HPDE6-E6E7 (cell line): Measurements from ENCODE around the gene REM2.
A peak's percentile ranks its signal among the peaks of the same experiment; 100 is the strongest.

Source experiments
- DNase-seq: peaks from one replicate; pipeline ENCODE4 v3.0.0; 2011; ENCODE audit warnings: missing footprints; ENCODE audit errors: extremely low spot score

REM2 gene

DNA sequence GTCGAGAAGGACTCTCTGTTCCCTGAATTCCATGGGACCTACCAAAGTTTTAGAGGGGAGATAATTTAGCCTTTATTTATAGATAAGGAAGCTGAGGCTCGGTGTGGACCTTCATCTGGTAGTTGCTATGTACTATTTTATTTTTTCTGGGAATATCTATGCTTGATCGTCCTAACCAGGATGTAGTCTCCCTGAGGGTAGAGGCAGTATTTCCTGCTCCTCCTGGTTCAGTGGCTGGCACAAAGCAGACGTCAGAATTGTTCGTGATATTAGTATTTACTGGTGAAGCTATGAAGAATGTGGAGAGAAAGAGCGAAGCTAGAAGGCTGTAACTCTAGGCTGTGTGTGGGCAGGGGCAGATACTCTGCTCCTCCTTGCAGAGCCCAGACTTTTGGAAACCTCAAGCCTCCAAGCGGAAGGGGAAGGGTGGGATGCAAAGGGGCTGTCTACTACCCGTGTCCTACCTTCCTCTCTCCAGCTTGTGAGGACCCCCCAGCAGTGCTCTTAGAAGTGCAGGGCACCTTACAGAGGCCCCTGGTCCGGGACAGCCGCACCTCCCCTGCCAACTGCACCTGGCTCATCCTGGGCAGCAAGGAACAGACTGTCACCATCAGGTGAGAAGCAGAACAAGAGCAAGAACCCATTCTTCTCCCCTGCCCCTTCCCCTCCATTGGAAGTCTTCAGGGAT, 10.0 kb upstream of the REM2 start:
- DNase-seq: no peak

DNA sequence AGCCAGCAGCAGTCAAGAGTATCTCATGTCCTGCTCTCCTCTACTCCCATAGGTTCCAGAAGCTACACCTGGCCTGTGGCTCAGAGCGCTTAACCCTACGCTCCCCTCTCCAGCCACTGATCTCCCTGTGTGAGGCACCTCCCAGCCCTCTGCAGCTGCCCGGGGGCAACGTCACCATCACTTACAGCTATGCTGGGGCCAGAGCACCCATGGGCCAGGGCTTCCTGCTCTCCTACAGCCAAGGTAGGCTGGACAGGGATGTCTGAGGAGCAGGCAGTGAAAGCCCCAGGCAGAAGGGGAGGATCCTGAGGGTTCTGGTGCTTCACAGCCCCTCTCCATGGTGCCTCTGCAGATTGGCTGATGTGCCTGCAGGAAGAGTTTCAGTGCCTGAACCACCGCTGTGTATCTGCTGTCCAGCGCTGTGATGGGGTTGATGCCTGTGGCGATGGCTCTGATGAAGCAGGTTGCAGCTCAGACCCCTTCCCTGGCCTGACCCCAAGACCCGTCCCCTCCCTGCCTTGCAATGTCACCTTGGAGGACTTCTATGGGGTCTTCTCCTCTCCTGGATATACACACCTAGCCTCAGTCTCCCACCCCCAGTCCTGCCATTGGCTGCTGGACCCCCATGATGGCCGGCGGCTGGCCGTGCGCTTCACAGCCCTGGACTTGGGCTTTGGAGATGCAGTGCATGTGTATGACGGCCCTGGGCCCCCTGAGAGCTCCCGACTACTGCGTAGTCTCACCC, 7.8 kb upstream of the REM2 start:
- DNase-seq: no peak

DNA sequence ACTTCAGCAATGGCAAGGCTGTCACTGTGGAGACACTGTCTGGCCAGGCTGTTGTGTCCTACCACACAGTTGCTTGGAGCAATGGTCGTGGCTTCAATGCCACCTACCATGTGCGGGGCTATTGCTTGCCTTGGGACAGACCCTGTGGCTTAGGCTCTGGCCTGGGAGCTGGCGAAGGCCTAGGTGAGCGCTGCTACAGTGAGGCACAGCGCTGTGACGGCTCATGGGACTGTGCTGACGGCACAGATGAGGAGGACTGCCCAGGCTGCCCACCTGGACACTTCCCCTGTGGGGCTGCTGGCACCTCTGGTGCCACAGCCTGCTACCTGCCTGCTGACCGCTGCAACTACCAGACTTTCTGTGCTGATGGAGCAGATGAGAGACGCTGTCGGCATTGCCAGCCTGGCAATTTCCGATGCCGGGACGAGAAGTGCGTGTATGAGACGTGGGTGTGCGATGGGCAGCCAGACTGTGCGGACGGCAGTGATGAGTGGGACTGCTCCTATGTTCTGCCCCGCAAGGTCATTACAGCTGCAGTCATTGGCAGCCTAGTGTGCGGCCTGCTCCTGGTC, 7.2 kb upstream of the REM2 start:
- DNase-seq: no peak

DNA sequence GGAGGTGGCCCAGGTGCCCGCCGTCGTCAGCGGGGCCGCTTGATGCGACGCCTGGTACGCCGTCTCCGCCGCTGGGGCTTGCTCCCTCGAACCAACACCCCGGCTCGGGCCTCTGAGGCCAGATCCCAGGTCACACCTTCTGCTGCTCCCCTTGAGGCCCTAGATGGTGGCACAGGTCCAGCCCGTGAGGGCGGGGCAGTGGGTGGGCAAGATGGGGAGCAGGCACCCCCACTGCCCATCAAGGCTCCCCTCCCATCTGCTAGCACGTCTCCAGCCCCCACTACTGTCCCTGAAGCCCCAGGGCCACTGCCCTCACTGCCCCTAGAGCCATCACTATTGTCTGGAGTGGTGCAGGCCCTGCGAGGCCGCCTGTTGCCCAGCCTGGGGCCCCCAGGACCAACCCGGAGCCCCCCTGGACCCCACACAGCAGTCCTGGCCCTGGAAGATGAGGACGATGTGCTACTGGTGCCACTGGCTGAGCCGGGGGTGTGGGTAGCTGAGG, 6.0 kb upstream of the REM2 start:
- no peak for DNase-seq

DNA sequence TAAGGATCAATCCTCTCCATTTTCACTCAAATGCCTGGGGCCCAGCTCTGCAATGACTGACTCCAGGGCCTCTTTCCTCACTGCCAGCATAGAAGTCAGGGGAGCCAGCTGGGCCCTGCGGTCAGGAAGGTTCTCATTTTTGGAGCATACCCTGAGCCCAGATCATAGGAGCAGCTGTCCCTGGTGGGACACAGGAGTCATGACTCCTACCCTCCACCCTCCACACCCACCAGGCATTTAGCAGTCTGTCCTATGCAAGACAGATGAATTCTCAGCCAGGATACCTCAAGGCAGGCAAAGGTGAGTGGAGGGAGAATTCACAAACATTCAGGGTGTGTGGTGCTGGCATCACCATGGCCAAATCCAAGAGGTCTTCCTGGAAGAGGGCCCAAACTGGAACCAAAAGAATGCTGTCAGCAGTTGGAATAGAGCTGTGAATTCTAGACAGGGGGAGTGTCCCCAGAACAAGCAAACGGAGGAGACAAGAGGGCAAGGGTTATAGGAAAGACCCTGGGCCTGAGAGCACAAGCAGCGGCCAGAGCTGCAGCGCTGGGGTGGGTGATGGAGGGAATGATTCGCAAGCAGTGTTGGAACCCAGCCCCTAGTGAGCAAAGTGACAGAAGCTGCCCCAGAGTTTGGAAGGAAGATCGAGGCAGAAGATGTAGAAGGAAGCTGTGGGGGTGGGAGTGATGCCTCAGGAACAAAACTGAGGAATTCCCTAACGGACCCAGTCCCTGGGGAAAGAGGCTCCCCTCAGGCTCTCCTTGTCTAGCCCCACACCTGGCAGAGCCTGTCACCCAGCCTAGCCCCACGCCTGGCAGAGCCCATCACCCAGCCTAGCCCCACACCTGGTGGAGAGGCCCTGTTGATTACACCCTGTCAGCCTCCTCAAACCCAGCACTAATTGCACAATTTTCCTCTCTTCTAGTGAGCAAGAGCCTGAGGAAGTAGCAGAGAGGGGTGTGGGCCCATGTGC, 4.5 kb upstream of the REM2 start:
- no peak for DNase-seq

DNA sequence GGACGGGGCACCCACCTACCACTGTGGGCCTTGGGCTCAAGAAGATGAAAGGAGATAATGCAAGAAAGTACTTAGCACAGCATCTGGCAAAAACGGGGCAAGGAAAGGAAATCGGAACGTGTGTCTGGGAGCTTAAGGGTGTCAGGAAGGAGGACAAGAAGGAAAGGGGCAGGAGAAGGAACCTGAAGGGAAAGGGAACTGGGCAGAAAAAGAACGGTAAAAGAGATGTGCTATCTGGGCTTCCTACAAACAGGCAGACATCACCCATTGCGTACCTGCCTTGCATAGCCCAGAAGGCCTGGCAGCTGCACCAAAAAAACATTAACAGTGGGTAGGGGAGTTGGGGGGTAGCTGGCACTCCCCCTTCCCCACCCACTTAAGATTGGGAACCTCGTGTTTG, 958 bp upstream of the REM2 start:
- DNase-seq: no peak

DNA sequence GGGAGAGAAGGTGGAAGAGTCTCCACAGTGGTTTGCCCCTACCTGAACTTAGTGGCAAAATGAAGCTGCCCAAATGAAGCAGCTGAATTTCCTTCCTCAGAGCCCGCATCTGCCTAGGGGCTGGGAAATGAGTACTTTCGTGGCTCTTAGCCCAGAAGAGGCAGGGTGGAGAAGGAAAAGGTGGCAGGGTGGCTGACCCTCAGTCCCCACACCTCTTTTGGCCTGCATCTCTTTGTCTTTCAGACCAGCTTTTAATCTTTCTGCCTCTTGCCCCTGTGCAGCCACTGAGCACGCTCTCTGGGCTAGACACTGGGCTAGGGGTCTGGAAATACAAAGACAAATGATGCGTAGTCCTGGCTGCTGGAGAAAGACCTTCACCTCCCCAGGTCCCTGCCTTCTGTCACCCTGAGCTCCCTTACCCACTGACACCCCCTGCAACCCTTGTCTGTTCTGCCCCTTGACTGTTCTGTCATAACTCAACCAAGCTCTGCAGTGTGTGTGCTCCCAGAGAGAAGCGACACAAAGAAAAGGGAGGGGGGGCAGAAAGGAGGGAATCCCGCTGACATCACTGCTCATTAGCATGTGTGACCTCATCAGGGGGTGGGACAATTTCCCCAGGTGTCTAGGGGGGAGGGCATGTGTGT, 371 bp upstream of the REM2 start:
- peak; percentile 53 for DNase-seq

DNA sequence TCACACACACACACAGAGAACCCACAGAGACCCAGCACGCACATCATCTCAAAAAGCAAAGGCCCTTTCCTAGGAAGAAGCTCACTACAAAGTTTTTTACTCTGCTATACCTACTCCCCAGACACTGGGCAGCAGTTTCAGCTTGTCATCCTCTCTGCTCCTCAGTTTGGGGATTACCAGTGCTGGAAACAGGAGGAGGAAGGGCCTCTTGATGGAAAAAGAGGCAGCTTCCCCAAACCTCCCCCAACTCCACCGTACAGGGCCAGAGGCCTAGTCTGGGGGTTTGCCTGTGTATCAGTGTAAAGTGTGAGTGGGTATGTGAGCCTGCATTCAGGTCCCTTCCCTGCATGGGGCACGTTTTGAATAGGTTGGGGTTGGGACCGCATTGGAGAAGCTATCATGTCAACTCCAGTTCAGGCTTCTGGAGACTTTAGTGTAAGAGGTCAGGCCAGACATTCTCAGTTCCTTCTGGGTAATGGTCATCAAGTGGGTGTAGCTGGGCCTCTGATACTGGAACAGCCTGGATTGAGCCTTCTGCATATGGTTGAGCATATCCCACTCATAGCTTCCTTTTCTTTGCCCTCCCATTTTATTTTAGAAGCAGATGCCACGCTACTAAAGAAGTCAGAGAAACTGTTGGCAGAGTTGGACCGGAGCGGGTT, 1.2 kb downstream of the REM2 start:
- DNase-seq: no peak

DNA sequence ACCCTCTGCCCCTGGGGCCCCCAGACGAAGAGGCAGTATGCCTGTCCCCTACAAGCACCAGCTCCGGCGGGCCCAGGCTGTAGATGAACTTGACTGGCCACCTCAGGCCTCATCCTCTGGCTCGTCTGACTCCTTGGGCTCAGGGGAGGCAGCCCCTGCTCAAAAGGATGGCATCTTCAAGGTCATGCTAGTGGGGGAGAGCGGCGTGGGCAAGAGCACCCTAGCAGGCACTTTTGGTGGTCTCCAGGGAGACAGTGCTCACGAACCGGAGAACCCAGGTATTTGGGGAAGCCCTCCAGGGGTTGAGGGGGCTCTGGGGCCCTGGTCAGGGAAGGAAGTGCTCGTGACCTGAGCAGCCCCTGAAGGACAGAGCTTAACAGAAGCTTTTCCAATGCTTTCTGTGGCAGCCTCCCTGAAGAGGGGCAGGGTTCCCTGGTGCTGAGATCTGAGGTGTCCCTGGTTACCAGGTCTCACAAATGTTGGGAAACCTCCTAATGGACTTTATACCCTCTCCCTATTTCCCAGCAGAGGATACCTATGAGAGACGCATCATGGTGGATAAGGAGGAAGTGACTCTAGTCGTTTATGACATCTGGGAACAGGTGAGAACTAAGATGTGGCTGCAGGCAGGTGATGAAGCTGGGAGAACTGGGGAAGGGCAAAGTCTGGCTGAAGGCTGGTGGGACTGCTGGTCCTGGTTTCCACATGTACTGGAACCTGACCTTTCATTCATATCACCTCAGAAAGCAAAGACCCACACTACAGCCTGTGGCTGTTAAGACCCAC, 1.9 kb downstream of the REM2 start:
- DNase-seq: no peak

DNA sequence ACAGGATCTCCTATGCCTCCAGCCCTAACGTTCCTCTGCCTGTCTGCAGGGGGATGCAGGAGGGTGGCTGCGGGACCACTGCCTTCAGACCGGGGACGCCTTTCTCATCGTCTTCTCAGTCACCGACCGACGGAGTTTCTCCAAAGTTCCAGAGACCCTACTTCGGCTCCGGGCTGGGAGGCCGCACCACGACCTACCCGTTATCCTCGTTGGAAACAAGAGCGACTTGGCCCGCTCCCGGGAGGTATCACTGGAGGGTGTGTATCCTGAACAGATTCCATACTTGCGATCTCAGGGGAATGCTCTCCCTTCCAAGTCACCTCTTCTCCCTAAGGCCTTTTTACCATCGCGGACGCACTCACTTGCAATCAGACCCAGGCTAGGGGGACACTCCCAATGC, 3.0 kb downstream of the REM2 start:
- no peak for DNase-seq

DNA sequence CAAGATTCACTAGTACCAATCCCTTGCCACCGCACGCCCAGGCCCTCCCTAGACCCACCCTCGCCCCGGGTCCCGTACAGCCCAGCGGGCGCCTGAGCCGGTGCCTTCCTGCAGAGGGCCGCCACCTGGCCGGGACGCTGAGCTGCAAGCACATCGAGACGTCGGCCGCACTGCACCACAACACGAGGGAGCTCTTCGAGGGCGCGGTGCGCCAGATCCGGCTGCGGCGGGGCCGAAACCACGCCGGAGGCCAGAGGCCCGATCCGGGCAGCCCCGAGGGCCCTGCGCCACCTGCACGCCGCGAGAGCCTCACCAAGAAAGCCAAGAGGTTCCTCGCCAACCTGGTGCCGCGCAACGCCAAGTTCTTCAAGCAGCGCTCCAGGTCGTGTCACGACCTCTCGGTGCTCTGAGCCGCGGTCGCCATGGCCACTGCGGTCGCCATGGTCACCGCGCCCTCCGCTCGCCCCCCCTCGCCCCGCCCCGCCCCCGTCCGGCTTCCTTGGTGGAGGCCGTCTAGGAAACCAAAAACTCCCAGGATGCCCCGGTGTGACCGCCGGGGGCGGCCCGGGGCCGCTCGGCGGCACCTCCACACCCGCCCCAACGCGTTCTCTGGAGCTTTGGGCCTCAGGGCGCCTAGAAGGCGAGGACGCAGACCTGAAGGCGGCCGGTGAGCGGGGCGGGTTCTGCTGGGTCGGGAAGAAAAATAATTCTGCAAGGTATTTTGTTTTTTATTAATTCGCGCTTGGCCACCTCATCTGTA, 3.7 kb downstream of the REM2 start:
- DNase-seq: peak; percentile 66

DNA sequence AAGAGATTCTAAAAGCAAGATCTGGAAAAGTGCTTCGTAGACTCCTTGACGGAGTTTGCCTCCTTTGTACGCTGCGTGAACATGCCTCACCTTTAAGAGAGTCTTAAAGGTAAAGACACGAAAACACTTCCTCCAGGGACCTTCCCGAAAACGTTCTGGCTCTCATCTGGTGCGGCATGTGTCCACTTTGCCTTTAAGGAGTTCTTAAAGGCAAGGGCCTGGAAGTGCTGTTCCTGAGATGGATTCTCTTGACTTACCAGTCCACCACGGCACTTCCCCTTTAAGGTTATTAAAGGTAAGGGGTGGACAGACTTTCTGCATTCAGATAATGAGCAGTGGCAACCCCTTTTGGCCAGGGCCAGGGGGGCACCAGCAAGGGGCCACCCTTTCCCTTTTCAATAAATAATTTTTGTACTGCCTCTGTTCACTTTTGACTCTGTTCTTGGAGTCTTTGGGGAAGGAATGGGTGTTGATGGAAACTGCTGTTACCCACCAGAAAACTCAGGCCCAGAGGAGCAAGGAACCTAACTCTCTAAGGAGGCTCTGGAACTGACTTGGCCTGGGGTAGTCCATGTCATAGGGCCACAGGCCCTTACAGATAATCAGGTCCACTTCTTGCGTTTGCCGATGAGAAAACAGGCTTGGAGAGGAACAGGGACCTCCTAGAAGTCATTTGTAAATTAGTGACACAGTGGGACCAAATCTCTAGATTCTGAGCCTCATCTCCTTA, 4.4 kb downstream of the REM2 start:
- peak; percentile 61 for DNase-seq

DNA sequence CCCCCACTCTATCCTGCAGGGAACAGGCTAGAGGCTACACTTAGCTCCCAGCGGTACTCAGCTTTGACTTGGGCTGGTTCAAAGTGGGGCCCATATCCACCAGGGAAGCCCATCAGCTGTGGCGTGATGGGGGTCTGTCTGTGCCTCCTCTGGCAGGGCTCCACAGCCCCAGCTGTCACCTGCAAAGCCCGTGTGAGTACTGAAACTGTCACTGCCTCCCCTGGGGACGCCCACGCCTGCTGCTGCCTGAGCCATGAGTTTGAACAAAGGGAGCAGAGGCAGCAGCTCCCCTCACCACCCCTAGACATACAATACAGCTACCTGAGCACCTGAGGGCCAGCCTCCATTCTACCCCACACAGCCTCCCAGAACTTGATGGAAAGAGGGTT, 5.0 kb downstream of the REM2 start:
- no peak for DNase-seq

DNA sequence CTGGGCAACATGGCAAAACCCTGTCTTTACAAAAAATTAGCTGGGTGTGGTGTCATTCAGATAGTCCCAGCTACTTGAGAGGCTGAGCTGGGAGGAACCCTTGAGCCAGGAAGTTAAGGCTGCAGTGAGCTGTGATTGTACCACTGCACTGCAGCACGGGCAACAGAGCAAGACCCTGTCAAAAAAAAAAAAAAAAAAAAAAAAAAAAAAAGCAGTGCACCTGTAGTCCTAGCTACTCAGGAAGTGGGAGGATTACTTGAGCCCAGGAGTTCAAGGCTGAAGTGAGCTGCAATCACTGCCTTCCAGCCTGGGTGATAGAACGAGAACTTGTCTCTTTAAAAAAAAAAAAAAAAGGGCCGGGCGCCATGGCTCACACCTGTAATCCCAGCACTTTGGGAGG, 5.6 kb downstream of the REM2 start:
- no peak for DNase-seq

DNA sequence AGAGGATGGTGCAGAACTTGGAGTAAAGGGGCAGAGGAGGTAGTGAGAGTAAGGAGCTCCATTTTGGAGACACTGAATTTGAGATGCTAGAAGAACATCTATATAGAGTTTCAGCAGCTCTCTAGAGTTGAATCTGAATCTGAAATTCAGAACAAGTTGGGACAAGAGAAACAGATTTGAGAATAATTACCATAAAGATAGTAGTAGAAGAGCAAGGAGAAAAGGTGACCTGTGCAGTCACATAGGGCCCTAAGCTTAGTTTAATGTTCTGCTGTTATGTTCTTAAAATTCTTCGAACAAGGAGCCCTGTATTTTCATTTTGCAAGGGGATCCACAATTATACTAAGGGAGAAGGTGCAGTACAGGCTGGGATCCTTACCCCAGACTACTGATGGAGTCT, 7.4 kb downstream of the REM2 start:
- DNase-seq: no peak

DNA sequence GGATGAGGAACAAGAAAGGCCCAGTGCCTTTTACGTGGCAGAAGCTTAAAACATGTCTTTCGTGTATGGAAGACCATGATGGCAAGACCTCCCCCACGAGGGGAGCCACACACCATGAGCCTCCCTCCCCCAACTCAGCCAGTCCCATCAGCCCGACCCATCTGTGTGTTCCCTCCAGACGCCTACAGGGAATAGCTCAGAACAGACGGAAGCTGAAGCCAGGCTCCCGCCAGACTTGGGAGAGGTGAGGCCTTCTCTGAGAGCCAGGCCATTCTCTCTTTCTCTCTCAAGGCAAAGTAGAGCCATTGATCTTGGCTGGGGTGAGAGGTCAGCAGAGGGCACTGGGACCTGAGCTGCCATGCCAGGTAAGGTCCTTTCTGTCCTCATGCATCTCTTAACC, 9.5 kb downstream of the REM2 start:
- DNase-seq: no peak

DNA sequence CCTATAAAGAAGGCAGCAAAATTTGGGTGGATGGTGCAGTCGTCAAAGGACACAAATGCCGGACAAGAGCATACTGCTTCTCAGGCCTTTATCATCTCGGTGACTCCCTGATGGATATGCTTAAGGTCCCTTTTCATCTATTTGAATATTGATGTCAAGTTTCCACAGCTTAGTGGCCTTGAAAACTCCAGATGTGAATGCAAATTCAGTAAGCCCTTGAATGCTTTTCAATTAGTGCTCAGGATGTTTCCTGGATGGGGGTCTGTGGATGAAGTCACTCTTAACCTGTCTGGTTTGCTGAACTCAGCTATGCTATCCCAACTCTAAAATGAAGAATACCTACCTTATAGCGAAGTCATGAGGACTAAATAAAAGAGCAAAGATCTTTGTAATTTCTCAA, 10.7 kb downstream of the REM2 start:
- no peak for DNase-seq

DNA sequence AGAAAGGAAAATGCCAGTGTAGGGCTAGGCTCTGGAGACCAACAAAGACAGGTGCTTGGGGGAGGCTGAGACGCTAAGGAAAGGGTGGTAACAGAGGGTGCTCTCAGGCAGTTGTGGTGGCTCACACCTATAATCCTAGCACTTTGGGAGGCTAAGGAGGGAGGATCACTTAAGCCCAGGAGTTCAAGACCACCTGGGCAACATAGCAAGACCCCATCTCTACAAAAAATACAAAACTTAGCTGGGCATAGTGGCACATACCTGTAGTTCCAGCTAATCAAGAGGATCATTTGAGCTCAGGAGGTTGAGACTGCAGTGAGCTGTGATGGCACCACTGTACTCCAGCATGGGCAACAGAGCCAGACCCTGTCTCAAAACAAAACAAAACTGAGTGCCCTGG, 12.4 kb downstream of the REM2 start:
- no peak for DNase-seq

DNA sequence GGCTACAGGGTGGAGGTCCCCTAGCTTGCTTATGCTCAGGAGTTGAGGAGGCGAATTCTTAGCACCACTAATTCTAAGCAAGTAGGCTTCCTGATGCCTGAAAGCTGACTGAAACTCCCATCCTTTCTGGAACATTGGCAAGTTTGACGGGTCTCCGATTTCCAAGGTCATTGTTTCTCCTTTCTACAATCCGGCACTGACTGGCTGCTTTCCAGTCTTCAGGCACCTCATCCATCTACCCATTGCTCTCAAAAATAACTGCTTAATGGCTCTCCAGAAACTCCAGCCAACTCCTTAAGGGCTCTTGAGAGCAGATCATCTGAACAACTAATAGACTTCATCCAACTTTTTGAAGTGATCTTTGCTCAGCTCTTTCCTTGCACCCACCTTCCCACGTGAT, 13.3 kb downstream of the REM2 start:
- DNase-seq: no peak
